SJCRH30 (cell line): Measurements from ENCODE around the gene USP49. TPM values are rescaled to one million over a fixed set of nuclear protein-coding genes. Genes with fewer than 3 reads are reported as not detected.

ENCODE experiments used
- DNase-seq, 2 experiments: peaks; one replicate each; pipeline ENCODE4 v3.0.0-alpha.2; 2015 to 2020
- H3K27ac ChIP-seq: fragments of 250-450 bp; sonication (Bioruptor Pico); 2 replicates; pipeline ENCODE4 v1.5.1; 2020; ENCODE audit warnings: mild to moderate bottlenecking, moderate library complexity
- H3K27me3 ChIP-seq: fragments of 250-450 bp; sonication (Bioruptor Pico); 2 replicates; pipeline ENCODE4 v1.5.1; 2020; ENCODE audit warnings: mild to moderate bottlenecking, moderate library complexity
- H3K36me3 ChIP-seq: fragments of 250-450 bp; sonication (Bioruptor Pico); 2 replicates; pipeline ENCODE4 v1.5.1; 2020; ENCODE audit warnings: mild to moderate bottlenecking, moderate library complexity
- H3K4me1 ChIP-seq: fragments of 250-450 bp; sonication (Bioruptor Pico); 2 replicates; pipeline ENCODE4 v1.5.1; 2020; ENCODE audit warnings: mild to moderate bottlenecking, moderate library complexity
- H3K4me3 ChIP-seq: fragments of 250-450 bp; sonication (Bioruptor Pico); 2 replicates; pipeline ENCODE4 v1.5.1; 2020; ENCODE audit warnings: mild to moderate bottlenecking, moderate library complexity
- H3K9me3 ChIP-seq: fragments of 250-450 bp; sonication (Bioruptor Pico); replicated peaks from 2 replicates; pipeline ENCODE4 v1.5.1; 2020; ENCODE audit warnings: mild to moderate bottlenecking, moderate library complexity
- total RNA-seq: library from RNA; depleted of rRNA; stranded (reverse); fragments of >200 nt; shearing (Covaris generic); gene quantifications from 2 replicates; pipeline ENCODE4 v1.2.3, GENCODE V29; 2014; rRNA removed

Gene USP49
- total RNA-seq, 1 experiment from 2014 or later, result 7.3 TPM

GRCh38 chr6:41741625-41742490 is 153.3 kb downstream of the USP49 start:
- no peaks in the 10 kb centered on the region for H3K36me3 ChIP-seq
- no peak overlapping the region for H3K4me3 ChIP-seq
- no peak overlapping the region for H3K27ac ChIP-seq
- peaks cover 9% of the 10 kb centered on the region for H3K4me1 ChIP-seq
- peak; percentile 49 to 59 for DNase-seq
- no peaks in the 10 kb centered on the region for H3K9me3 ChIP-seq
- 0 out of 2 replicates have a peak, but pooled peaks cover 4% of the 10 kb centered on the region for H3K27me3 ChIP-seq

GRCh38 chr6:41740366-41741162 is 154.6 kb downstream of the USP49 start:
- no peak for DNase-seq
- Histone ChIP-seq H3K4me1 (peaks cover 12% of the 10 kb centered on the region), H3K27ac (no peak overlapping the region), H3K9me3 (no peaks in the 10 kb centered on the region), H3K36me3 (no peaks in the 10 kb centered on the region), H3K27me3 (0 out of 2 replicates have a peak, but pooled peaks cover 4% of the 10 kb centered on the region), H3K4me3 (no peak overlapping the region)

Other genes with a start within 250 kb of the USP49 start
- gene TFEB, start 159.8 kb downstream of the USP49 start, total RNA-seq, result 0.57 and 0.63 TPM in 2 replicates
- not detected in 2 replicates for gene PGC, start 148.0 kb downstream of the USP49 start, total RNA-seq
- 2.6 TPM in 2 replicates for gene FRS3, start 115.5 kb downstream of the USP49 start, total RNA-seq
- 0.28 TPM in 1 of 2 replicates, not detected in the other for gene PRICKLE4, start 114.6 kb downstream of the USP49 start, total RNA-seq
- 194 and 198 TPM in 2 replicates for gene TOMM6, start 107.7 kb downstream of the USP49 start, total RNA-seq
- 33.4 and 34.8 TPM in 2 replicates for gene MED20, start 25.8 kb upstream of the USP49 start, total RNA-seq
- gene BYSL, start 26.1 kb upstream of the USP49 start, total RNA-seq, result 32.3 and 36.9 TPM in 2 replicates
- gene CCND3, start 46.4 kb upstream of the USP49 start, total RNA-seq, result 150 and 159 TPM in 2 replicates
- gene TAF8, start 155.1 kb upstream of the USP49 start, total RNA-seq, result 37.0 and 43.1 TPM in 2 replicates
- not detected in 2 replicates for gene C6orf132, start 247.2 kb upstream of the USP49 start, total RNA-seq